A673 (cell line): ENCODE results near the gene NCAM2. TPM values are rescaled to one million over a fixed set of nuclear protein-coding genes. Genes with fewer than 3 reads are reported as not detected.

Experiments used
- BruUV-seq: library from RNA; stranded (reverse); fragments of 400-500 nt; replicated peaks from 2 replicates; lab custom pipeline; 2021; lab: Mats Ljungman, UMichigan
- CTCF ChIA-PET: fragments of 300-600 bp; sonication (Branson Sonifier 250); formaldehyde crosslinking; loops from one replicate; lab custom pipeline; 2022; ENCODE audit warnings: antibody characterized with exemption; lab: Charles Lee
- POLR2A ChIA-PET: fragments of 300-600 bp; sonication (Branson Sonifier 250); formaldehyde crosslinking; loops from one replicate; lab custom pipeline; 2022; ENCODE audit warnings: antibody characterized with exemption; ENCODE audit not compliant: low non-redundant PET; lab: Charles Lee
- DNase-seq: peaks from one replicate; pipeline ENCODE4 v3.0.0-alpha.2; 2015; ENCODE audit warnings: low spot score
- H3K27ac ChIP-seq: fragments of 200-600 bp; sonication (generic); 2 replicates; pipeline ENCODE4 v1.5.1; 2016; ENCODE audit warnings: mixed run types, low read depth, mild to moderate bottlenecking, mixed read lengths, antibody characterized with exemption, low read length; ENCODE audit not compliant: poor library complexity, severe bottlenecking
- H3K27me3 ChIP-seq: fragments of 200-600 bp; sonication (generic); replicated peaks from 2 replicates; pipeline ENCODE4 v1.6.1; 2017; ENCODE audit warnings: mixed run types, low read depth, mild to moderate bottlenecking, mixed read lengths, antibody characterized with exemption, low read length; ENCODE audit not compliant: insufficient read depth, poor library complexity
- H3K36me3 ChIP-seq: fragments of 200-600 bp; sonication (generic); 2 replicates; pipeline ENCODE4 v1.6.1; 2016; ENCODE audit warnings: mixed run types, mild to moderate bottlenecking, mixed read lengths, antibody characterized with exemption, low read length; ENCODE audit not compliant: insufficient read depth, poor library complexity, severe bottlenecking
- H3K4me1 ChIP-seq: fragments of 200-600 bp; sonication (generic); 2 replicates; pipeline ENCODE4 v1.6.1; 2017; ENCODE audit warnings: mixed run types, mild to moderate bottlenecking, mixed read lengths, antibody characterized with exemption, low read length; ENCODE audit not compliant: insufficient read depth, poor library complexity, severe bottlenecking
- H3K4me3 ChIP-seq: fragments of 200-600 bp; sonication (generic); 2 replicates; pipeline ENCODE4 v1.5.1; 2016; ENCODE audit warnings: low read depth, mixed run types, mild to moderate bottlenecking, mixed read lengths, low read length; ENCODE audit not compliant: poor library complexity, severe bottlenecking
- H3K9me3 ChIP-seq: fragments of 200-600 bp; sonication (generic); 2 replicates; pipeline ENCODE4 v1.6.1; 2016; ENCODE audit warnings: mixed run types, low read depth, mild to moderate bottlenecking, mixed read lengths, antibody characterized with exemption, low read length; ENCODE audit not compliant: poor library complexity, severe bottlenecking
- EZH2 ChIP-seq: fragments of 200-600 bp; sonication (generic); IDR thresholded peaks from 2 replicates; pipeline ENCODE4 v1.6.1; 2017; ENCODE audit warnings: borderline replicate concordance, low read depth, mild to moderate bottlenecking, mixed read lengths, antibody characterized with exemption, low read length; ENCODE audit not compliant: poor library complexity, severe bottlenecking
- intact Hi-C: fragments of 100-400 bp; cut with micrococcal nuclease; formaldehyde crosslinking; loops from one replicate; pipeline ENCODE4 v1.10.0; 2022; ENCODE audit not compliant: unreplicated experiment
- total RNA-seq: library from RNA; stranded (reverse); gene quantifications from 2 replicates; pipeline ENCODE4 v1.2.3, GENCODE V29; 2021
- TF ChIP-seq, protein P1 (sequence below): fragments of 300-800, 200-600 bp; sonication (generic); conservative IDR thresholded peaks from 2 replicates; pipeline ENCODE4 v1.5.1; 2017; ENCODE audit warnings: low read depth, mild to moderate bottlenecking, antibody characterized with exemption, low read length, moderate library complexity, mixed read lengths

NCAM2 gene
- total RNA-seq, 1 experiment from 2014 or later = 38.2 TPM

DNA sequence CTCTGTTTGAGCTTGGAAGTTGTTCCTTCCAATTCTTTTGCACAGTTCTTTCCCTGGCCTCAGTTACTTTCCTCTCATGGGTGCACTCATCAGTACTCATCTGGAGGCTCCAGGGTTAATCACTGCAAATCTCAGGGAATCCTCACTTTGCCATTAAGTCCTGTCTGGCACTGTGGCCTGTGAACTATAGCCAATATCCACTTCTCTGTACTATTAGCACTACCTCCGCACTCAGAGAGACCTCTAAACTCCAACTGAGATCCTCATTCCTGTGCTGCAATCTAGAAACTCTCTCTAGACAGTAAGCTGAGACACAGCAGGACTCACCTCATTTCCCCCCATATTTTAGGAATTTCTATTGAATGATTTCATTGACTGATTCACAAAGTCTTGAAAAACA, 311.3 kb downstream of the NCAM2 start:
- TF ChIP-seq EZH2 = no peak
- TF ChIP-seq, protein P1, sequence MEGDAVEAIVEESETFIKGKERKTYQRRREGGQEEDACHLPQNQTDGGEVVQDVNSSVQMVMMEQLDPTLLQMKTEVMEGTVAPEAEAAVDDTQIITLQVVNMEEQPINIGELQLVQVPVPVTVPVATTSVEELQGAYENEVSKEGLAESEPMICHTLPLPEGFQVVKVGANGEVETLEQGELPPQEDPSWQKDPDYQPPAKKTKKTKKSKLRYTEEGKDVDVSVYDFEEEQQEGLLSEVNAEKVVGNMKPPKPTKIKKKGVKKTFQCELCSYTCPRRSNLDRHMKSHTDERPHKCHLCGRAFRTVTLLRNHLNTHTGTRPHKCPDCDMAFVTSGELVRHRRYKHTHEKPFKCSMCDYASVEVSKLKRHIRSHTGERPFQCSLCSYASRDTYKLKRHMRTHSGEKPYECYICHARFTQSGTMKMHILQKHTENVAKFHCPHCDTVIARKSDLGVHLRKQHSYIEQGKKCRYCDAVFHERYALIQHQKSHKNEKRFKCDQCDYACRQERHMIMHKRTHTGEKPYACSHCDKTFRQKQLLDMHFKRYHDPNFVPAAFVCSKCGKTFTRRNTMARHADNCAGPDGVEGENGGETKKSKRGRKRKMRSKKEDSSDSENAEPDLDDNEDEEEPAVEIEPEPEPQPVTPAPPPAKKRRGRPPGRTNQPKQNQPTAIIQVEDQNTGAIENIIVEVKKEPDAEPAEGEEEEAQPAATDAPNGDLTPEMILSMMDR = no peak
- Histone ChIP-seq H3K4me1 (peaks cover 2% of the 10 kb centered on the region), H3K36me3 (no peaks in the 10 kb centered on the region), H3K4me3 (no peak overlapping the region), H3K27me3 (no peaks in the 10 kb centered on the region), H3K9me3 (no peaks in the 10 kb centered on the region), H3K27ac (no peak overlapping the region)
- POLR2A ChIA-PET = no interaction called here
- no peak for DNase-seq
- CTCF ChIA-PET = no interaction called here
- intact Hi-C loops = no loop called here
- no TSS peak for BruUV-seq

DNA sequence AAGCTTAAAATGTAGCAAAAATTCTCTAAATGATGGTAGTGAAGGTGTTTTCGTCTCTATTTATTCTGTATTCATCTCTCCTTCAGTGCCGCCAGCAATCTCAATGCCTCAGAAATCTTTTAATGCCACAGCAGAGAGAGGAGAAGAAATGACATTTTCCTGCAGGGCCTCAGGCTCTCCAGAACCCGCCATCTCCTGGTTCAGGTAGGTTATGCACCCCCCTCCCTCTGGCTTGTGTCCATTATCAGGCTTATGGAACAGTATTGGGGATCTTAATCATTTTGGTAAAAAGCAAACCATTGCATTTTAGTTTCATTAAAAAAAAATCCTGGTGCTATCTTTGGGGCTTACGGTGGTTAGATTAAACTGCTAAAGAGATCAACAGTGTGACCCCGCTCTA, 326.1 kb downstream of the NCAM2 start:
- H3K27ac ChIP-seq = no peak overlapping the region
- no peaks in the 10 kb centered on the region for H3K36me3 ChIP-seq
- BruUV-seq = no TSS peak
- DNase-seq = no peak
- ChIA-PET POLR2A (no interaction called here), CTCF (no interaction called here)
- intact Hi-C loops = no loop called here
- H3K27me3 ChIP-seq = no peaks in the 10 kb centered on the region
- TF ChIP-seq, protein P1 = no peak
- TF ChIP-seq EZH2 = no peak
- H3K4me3 ChIP-seq = no peak overlapping the region
- peaks cover 10% of the 10 kb centered on the region for H3K4me1 ChIP-seq
- H3K9me3 ChIP-seq = no peaks in the 10 kb centered on the region

DNA sequence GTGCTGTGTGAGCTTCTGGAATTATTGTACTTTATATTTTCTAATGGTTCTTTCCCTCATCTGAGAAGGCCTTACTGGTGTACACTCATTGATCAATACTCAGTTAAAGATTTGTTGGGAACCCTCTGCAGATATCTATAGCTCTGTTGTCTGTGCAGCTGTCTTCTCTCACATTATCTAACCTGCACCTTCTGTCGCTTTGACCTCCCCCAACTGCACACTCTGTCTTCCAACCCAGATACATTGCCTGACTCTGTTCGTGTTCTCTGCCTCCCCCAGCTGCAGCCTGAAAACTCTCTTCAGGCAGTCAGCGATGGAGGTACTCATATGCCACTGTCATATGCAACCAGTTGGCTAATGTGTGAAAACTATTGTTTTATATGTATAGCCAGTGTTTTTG, 334.3 kb downstream of the NCAM2 start:
- CTCF ChIA-PET = no interaction called here
- BruUV-seq = no TSS peak

More for the DNA sequence above, 334.3 kb downstream of the NCAM2 start:
- Histone ChIP-seq H3K36me3 (no peaks in the 10 kb centered on the region), H3K27ac (no peak overlapping the region), H3K4me1 (no peaks in the 10 kb centered on the region), H3K9me3 (no peaks in the 10 kb centered on the region), H3K27me3 (no peaks in the 10 kb centered on the region), H3K4me3 (no peak overlapping the region)
- POLR2A ChIA-PET = no interaction called here
- intact Hi-C loops = no loop called here
- no peak for DNase-seq
- no peak for TF ChIP-seq EZH2
- TF ChIP-seq, protein P1 = no peak
